ENCODE data around the gene TTC28.

TTC28 gene

DNA sequence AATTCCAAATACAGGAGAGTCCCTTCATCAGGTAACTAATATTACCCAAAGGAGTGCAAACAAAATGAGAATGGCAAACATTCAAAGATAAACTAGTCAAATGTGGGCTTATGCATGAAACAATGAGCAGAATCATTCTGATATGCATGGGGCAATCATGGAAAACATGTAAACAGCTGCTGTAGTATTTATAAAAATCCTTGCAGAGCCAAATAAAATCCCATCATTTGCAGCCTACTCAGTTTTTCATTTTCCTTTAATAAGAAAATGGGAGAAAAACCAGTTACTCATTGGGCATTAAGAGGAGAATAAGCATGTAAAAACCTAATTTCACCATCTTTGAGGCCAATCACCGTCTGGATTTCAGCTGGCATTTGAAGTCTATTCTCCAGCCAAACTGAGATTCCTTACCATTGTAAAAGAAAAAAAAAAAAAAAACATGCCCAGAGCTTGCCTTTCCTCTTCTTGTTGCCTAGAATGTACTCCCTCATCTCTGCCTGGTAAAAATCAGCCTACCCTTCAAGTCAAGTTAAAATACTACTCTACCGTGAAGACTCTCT is 249.1 kb downstream of the TTC28 start:
- TF ChIP-seq TCF12 (IDR thresholded peaks at IDR 0.05; ENCODE audit: low read depth): no peak
- TF ChIP-seq USF1 (IDR thresholded peaks at IDR 0.05): no peak
- no peak for TF ChIP-seq RAD21 (IDR thresholded peaks at IDR 0.05; ENCODE audit: low read depth)
- TF ChIP-seq NFIC (IDR thresholded peaks at IDR 0.05): no peak

DNA sequence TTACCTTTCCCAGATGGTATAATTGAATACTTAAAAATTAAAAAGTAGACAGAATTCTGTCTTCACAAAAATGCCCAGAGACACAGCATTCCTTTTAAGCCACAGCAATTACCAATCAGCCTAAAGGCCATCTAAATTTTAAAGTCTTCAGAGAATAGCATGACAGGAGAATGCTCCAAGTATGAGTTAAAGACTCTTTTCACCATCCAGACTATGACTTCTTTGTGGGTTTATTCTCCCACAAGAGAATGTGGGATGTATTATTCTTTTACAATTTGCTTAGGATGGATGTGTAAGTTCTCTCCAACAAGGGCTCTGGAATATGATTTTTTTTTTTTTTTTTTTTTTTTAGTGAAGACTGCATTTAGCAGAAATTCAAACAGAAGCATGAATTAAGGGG is 249.9 kb downstream of the TTC28 start:
- no peak for TF ChIP-seq FOXM1 (IDR thresholded peaks at IDR 0.05; ENCODE audit: borderline replicate concordance, low read depth)
- TF ChIP-seq CEBPB (IDR thresholded peaks at IDR 0.05): no peak
- TF ChIP-seq TCF12 (IDR thresholded peaks at IDR 0.05; ENCODE audit: low read depth): no peak
- no peak for TF ChIP-seq RAD21 (IDR thresholded peaks at IDR 0.05; ENCODE audit: low read depth)
- no peak for TF ChIP-seq CREB1 (IDR thresholded peaks at IDR 0.05; ENCODE audit: low read depth)
- TF ChIP-seq MAX (IDR thresholded peaks at IDR 0.05): no peak
- TF ChIP-seq ZBTB7A (IDR thresholded peaks at IDR 0.05; ENCODE audit: low read depth): no peak
- no peak for TF ChIP-seq TEAD4 (IDR thresholded peaks at IDR 0.05)
- no peak for TF ChIP-seq USF1 (IDR thresholded peaks at IDR 0.05)
- TF ChIP-seq, protein P1, sequence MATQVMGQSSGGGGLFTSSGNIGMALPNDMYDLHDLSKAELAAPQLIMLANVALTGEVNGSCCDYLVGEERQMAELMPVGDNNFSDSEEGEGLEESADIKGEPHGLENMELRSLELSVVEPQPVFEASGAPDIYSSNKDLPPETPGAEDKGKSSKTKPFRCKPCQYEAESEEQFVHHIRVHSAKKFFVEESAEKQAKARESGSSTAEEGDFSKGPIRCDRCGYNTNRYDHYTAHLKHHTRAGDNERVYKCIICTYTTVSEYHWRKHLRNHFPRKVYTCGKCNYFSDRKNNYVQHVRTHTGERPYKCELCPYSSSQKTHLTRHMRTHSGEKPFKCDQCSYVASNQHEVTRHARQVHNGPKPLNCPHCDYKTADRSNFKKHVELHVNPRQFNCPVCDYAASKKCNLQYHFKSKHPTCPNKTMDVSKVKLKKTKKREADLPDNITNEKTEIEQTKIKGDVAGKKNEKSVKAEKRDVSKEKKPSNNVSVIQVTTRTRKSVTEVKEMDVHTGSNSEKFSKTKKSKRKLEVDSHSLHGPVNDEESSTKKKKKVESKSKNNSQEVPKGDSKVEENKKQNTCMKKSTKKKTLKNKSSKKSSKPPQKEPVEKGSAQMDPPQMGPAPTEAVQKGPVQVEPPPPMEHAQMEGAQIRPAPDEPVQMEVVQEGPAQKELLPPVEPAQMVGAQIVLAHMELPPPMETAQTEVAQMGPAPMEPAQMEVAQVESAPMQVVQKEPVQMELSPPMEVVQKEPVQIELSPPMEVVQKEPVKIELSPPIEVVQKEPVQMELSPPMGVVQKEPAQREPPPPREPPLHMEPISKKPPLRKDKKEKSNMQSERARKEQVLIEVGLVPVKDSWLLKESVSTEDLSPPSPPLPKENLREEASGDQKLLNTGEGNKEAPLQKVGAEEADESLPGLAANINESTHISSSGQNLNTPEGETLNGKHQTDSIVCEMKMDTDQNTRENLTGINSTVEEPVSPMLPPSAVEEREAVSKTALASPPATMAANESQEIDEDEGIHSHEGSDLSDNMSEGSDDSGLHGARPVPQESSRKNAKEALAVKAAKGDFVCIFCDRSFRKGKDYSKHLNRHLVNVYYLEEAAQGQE (IDR thresholded peaks at IDR 0.05; ENCODE audit: low read depth): no peak
- no peak for TF ChIP-seq EGR1 (IDR thresholded peaks at IDR 0.05)

- no peak for TF ChIP-seq FOXM1 (IDR thresholded peaks at IDR 0.05; ENCODE audit: borderline replicate concordance, low read depth)
- no peak for TF ChIP-seq YY1 (IDR thresholded peaks at IDR 0.05; ENCODE audit: low read depth)
- no peak for TF ChIP-seq USF1 (IDR thresholded peaks at IDR 0.05)
- TF ChIP-seq MAX (IDR thresholded peaks at IDR 0.05): no peak
- TF ChIP-seq, protein P1 (IDR thresholded peaks at IDR 0.05; ENCODE audit: low read depth): no peak
- TF ChIP-seq CREB1 (IDR thresholded peaks at IDR 0.05; ENCODE audit: low read depth): no peak
- no peak for TF ChIP-seq EGR1 (IDR thresholded peaks at IDR 0.05)
- no peak for TF ChIP-seq EP300 (IDR thresholded peaks at IDR 0.05; ENCODE audit: borderline replicate concordance)
- TF ChIP-seq RAD21 (IDR thresholded peaks at IDR 0.05; ENCODE audit: low read depth): no peak
- TF ChIP-seq CEBPB (IDR thresholded peaks at IDR 0.05): no peak
- TF ChIP-seq ZBTB7A (IDR thresholded peaks at IDR 0.05; ENCODE audit: low read depth): no peak
Measured at GRCh38 chr22:28428271-28428670, 251.4 kb downstream of the TTC28 start.

- no peak for TF ChIP-seq TCF12 (IDR thresholded peaks at IDR 0.05; ENCODE audit: low read depth)
- no peak for TF ChIP-seq CREB1 (IDR thresholded peaks at IDR 0.05; ENCODE audit: low read depth)
- TF ChIP-seq CEBPB (IDR thresholded peaks at IDR 0.05): no peak
- no peak for TF ChIP-seq ZBTB7A (IDR thresholded peaks at IDR 0.05; ENCODE audit: low read depth)
- no peak for TF ChIP-seq EP300 (IDR thresholded peaks at IDR 0.05; ENCODE audit: borderline replicate concordance)
- TF ChIP-seq TAF1 (IDR thresholded peaks at IDR 0.05; ENCODE audit: low read depth): no peak
- TF ChIP-seq TEAD4 (IDR thresholded peaks at IDR 0.05): no peak
Measured at GRCh38 chr22:28426346-28427132, 253.1 kb downstream of the TTC28 start.

GRCh38 chr22:28425211-28425610 is 254.4 kb downstream of the TTC28 start:
- TF ChIP-seq ZBTB7A (IDR thresholded peaks at IDR 0.05; ENCODE audit: low read depth) (no peak), EP300 (IDR thresholded peaks at IDR 0.05; ENCODE audit: borderline replicate concordance) (no peak), CEBPB (IDR thresholded peaks at IDR 0.05) (no peak), TEAD4 (IDR thresholded peaks at IDR 0.05) (no peak), CREB1 (IDR thresholded peaks at IDR 0.05; ENCODE audit: low read depth) (no peak), TCF12 (IDR thresholded peaks at IDR 0.05; ENCODE audit: low read depth) (no peak), MAX (IDR thresholded peaks at IDR 0.05) (no peak), USF1 (IDR thresholded peaks at IDR 0.05) (no peak), YY1 (IDR thresholded peaks at IDR 0.05; ENCODE audit: low read depth) (no peak)
- TF ChIP-seq, protein P1 (IDR thresholded peaks at IDR 0.05; ENCODE audit: low read depth): no peak
